22Rv1 (cell line): Measurements from ENCODE around the gene TECPR2.

Source experiments
- CTCF ChIP-seq: fragments of 450-650 bp; IDR thresholded peaks from 2 replicates; pipeline ENCODE4 v1.5.1; 2017; ENCODE audit warnings: mild to moderate bottlenecking
- ZFX ChIP-seq: fragments of 450-650 bp; IDR thresholded peaks from 2 replicates; pipeline ENCODE4 v1.6.1; 2017; ENCODE audit warnings: antibody characterized with exemption, borderline replicate concordance

GRCh38 chr14:102445641-102446040 lies 82.9 kb downstream of the TECPR2 start:
- no peak for TF ChIP-seq CTCF
- TF ChIP-seq ZFX, result no peak
